NCI-H69 (cell line): ENCODE results near the gene IGSF21.

Experiments used
- DNase-seq: peaks from one replicate; lab custom pipeline; 2025; lab: John Stamatoyannopoulos, UW

IGSF21 gene

DNA sequence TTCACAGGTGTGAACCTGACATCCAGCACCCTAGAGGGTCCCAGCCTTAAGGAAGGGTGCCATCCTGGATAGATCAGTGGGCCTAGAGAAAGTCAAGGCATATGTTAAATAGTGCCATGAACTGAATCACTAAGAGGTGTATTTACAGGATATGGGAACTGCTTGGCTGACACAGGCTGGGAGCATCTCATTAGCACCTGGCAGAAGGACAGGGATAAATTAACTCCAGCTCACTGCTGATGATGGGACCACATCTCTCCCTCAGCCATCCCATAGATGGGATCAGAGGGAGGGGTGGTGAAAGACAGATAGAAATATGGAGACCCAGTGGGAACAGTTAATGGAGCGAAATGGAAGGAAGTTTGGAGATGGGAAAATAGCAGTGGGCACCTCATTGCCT is 122.0 kb downstream of the IGSF21 start:
- DNase-seq: no peak

DNA sequence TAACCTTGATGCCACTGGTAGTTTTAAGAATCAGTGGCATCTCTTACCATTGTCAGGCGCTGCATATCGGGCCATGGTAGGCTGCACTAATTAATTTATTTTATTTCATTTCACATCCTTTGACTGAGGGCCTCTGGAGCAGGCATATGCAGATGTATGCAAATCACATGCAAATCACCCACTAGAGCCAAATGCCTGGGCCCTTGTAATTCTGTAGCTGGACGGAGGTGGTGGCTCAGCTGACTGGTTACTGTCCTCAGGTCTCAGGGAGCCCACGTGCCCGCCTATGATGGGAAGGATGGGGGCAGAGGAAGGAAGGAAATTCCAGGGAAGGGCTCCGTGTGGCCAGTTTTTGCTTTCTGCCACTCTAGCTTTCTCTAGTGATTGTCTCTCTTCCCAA is 122.7 kb downstream of the IGSF21 start:
- DNase-seq: no peak

DNA sequence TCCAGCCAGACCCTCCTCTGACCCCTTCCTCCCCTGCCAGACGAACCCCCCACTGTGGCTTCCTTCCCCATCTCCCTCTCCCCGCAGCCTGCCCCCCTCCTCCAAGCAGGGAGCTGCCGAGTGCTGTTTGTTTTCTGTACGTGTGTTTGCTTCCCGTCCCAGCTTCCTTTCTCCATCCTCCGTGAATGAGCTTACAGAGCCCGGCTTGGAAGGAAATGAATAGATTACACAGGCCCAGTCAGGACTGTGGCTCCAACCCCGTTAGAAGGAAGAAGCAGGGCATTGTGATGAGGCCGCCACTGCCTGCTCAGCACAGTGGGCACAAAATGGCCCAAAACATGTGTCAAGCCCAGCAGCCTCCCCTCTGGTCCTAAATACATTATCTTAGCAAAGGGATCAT is 123.2 kb downstream of the IGSF21 start:
- peak; percentile 8 for DNase-seq

DNA sequence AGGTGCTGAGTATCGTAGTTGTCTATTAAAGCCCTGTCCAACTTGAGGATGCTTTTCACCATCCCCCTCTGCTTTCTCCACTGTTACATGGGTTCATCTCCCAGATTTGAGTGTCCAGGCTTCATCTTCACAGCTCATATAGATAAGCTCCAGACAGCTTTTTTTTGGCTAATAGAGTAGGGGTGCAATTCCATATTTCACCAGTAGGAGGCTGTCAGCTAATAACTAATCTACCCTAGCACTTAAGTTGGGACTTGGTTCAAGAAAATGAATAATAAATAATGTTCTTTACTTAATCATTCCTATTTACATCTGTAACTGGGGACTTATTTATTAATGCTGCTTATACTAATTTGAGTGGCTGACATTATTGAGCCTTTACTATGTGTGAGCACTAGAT is 124.5 kb downstream of the IGSF21 start:
- no peak for DNase-seq

DNA sequence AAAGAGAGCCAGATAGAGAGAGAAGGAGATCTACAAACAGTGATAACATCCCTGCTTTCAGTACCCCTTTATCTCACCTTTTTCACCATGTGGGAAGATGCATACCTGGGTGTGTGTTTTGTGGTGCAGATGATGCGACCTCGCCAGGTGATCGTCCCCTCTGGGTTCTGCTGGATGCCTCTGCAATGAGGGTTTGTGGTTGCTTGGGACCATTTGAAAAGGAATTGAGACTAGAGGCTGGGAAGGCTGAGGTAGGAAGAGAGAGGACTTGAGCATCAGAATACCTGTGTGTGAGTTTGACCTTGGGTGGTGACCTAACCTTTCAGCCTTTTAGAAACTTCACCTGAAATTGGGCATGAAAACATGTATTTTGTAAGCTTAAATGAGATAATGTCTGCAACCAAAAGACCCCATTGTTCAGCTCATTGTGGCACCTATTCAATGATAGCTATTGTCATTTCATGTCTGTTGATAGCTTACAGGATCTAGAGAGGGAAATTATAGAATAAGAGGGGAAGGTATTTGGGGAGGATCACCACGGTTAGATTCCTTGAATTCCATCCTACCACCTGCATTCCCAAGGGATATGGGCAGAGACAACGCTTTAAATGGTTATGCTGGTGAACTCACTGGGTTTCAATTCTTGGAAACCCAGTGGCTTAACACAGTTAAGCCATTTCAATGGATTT is 125.7 kb downstream of the IGSF21 start:
- DNase-seq: no peak

DNA sequence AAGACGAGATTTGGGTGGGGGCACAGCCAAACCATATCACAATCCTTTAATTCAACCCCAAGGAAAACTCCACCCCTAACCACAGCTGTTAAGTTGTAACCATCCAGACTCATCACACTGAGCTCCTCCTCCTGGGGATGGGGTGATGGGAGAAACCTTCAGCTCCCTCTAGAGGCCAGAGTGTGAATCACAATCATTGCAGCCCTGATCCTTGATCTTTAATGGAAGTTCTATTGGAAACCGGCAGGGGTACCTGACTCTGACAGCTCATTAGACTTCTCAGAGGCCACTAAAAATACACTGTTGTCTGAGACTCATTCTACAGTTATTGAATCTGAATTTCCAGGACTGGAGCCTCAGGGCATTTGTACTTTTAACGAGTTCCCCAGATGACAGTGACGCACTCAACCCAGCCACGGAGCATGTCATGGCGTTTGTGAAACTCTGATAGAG is 127.2 kb downstream of the IGSF21 start:
- peak; percentile 74 for DNase-seq

DNA sequence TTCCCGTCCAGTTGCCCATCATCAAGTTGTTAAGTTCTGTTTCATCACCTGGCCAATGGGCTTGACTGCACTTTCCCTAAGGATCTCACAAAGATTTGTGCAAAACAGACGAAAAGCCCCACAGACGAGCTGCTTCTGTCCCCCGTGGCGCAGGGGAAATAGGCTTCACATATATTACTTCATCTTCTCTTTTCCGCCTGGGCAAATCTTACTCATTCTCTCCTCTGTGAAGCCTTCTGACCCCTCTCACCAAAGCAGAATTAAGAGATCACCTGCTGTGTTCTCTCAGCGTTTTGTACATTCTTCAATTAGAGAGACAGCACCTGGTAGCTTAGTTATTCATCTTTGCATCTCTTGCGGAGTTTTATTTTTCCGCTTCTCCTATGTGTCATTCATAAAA is 129.8 kb downstream of the IGSF21 start:
- peak; percentile 54 for DNase-seq

DNA sequence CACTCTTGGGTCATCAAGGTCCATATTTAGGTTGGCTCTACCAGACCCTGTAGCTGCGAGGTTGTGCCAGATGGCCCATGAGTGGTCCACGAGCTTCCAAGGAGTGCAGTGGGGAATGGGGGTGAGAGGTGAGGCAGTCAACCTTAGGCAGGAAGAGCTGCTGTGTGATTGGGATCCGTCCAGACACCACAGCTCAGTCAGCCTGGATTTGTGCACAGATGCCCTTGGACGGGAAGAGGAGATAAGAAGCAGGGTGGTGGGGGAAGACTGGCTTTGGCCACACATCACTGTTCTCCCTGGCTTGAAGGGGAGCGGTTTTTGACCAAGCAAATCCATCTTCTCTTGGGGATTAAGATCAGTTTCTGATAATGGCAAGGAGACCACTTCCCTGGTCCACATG is 130.6 kb downstream of the IGSF21 start:
- DNase-seq: no peak

DNA sequence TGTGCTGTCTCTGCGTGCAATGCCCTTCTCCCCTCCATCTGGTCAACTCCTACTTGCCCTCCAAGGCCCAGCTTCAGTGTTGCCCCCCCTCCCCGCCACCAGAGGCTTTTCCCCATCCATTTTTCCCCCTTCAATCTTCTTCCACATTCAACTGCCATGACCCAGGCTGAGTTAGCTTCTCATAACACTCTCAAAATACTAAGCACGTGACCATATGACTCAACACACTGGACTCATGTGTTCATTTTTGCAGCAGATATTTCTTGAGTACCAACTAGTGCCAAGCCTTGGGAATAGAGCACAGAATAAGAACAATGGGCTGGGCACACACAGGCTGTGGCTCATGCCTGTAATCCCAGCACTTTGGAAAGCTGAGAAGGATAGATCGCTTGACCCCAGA is 132.1 kb downstream of the IGSF21 start:
- no peak for DNase-seq

DNA sequence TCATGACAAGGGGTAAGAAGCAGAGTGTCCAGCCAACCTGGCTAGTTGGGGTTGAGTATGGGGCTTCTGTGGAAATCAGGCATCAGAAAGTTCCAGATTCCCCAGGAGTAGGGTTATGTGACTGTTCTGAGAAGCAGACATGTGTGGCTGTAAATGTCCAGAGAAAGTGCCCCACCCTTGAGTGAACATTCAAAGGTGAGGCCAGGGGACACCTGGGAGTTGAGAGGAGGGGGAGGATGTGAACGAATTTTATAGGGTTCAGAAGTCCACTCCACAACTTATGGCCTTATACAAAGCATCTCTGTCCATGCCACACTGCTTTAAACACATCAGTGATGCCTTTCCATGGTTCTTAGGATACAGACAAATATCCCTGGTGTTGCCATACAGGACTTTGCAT is 133.3 kb downstream of the IGSF21 start:
- no peak for DNase-seq

DNA sequence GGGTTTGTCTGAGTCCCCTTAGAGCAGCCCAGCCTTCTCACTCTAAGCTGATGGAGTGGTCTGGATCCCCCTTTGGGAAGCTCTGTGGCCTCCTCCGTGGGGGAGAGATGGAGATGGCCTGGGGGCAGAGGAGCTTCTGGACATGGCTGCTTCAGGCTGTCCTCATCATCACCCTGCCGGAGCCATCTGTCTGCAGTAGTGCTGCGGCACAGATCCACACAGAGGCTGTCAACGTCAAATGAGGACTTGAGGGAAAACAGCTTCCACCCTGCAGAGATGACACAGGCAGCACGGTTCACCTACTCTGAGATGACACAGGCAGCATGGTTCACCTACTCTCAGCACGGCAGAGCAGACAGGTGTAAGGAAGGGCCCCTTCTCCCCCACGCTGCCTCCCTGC is 134.3 kb downstream of the IGSF21 start:
- DNase-seq: peak; percentile 86

DNA sequence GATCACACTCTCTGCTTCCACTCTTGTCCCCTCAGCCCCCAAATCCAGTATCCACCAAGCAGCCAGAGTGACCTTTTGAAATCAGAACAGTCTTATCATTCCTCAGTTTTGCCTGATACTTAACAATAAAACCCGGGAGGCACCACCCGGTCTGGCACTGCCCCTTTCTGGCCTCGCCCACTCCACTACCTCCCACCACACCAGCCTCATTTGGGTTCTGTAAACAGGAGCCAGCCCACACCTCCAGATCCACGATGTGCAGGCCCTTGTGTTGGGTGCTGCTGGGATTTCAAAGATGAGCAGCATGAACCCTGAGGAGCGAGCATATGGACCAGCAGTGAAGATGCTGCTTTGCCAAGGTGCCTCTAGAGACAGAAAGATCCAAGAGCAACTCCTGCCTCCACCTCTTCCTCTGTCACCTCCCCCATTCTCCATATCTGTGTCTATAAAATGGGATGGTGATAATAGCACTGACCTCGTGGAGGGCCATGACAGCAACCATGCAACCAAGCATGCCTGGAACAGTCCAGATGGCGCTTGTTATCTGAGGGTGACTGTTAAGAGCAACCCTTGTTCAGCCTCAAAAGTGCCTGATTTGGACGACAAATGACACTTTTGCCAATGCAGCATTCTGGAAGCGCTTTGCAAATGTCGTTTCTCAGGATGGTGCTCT is 136.0 kb downstream of the IGSF21 start:
- no peak for DNase-seq

DNA sequence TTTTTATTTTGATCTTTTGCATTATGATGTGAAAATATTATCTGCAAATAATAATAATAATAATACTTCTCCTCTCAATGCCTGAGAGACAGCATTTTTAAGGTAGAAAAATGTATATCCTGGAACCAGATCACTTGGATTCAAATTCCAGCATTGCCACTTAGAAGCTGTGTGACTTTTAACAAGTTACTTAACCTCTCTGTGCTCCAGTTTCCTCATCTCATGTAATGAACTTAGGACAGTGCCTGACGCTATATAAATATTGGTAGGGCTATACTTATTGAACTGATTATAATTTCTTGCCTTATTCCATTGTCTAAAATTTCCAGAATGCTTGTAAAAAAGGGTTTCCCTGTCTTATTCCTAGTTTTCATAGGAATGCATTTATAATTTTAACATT is 137.2 kb downstream of the IGSF21 start:
- DNase-seq: no peak

DNA sequence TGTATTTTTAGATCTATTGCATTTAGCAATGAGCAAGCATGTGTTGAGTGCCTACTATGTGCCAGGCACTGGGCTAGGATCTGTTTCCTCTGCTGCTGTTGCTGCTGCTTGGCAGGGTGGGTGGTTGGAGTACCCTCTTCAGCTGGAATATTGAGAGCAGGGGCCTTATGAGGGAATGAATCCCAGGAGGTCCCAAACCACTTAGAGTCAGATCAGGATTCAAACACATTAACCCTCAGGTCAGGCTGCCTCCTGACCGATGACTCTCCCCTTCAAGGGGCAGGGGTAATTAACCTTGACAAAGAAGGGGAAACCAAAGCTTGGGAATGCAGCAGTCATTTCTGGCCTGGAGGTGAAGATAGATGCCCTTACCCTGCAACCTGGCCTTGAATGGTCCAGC is 138.0 kb downstream of the IGSF21 start:
- DNase-seq: no peak

DNA sequence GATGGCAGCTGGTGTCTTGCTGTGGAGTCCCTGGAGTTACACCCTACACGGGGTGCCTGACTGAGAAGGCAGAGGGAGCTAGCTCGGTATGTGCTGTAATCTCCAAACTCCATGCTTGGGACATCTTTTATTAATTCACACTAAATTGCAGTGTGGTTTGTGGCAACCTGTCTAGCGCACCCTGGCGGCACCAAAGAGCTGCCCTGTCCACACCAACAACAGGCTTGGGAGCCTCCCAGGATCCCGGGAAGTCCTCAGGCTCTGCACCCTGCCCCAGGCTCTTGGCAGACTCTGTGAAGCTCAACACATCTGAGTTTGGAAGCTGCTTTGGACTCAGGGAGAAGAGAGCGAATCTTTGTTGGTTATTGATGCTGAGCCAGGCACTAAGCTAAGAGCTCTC is 138.9 kb downstream of the IGSF21 start:
- DNase-seq: no peak

DNA sequence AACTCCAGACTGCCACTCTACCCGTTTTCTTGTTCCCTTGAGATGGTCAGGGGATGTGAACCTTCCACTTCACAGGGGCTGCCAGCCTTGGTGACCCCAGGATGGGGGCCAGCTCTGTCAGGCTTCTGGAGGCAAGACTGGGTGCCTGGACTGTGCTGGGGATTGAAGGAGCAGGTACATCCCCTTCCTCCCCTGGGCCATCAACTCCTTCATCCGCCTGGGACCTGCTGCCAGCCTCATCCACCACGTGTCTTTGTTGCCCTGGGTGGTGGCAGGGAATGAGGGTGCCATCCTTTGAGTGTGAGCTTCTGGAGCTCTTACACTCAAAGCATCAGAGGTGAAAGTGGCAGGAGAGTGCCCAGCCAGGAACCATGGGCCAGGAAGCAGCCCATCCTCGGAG is 139.6 kb downstream of the IGSF21 start:
- no peak for DNase-seq

DNA sequence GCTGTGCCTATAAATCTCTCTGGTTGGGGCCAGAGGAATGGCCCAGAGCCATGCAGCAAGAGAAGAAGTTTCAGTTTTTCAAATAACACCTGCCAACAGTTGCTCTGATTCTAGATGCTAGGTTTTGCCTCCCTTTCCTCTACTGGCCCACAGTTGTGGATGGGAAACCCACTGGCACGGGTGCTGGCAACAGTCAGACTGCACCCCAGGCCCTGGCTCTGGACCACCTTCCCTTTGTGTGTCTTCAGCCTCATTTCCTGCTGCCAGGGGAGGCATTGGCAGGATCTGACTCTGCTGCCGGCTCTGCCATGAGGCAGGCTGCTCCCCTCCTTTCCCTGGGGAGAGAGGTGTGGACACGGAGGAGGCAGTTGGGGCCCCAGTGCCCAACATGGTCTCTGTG is 142.0 kb downstream of the IGSF21 start:
- DNase-seq: peak; percentile 90

DNA sequence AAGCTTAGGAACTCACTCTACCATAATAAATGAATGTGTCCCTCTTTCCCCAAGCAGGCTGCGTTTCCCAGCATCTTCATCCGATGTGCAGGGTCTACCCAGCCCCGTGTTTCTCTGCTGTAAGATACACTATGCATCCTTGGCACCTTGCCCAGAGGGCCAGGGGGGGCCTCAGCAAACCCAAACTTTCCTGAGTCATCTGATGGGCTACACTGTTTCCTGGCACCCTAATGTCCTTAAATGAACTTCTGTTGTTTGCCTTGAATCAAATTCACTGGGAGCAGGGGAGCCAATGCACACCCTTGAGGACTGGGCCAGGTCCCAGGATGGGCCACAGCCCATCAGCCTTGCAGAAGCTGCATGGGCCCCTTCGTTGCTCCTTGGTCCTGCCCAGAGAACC is 145.5 kb downstream of the IGSF21 start:
- peak; percentile 85 for DNase-seq

DNA sequence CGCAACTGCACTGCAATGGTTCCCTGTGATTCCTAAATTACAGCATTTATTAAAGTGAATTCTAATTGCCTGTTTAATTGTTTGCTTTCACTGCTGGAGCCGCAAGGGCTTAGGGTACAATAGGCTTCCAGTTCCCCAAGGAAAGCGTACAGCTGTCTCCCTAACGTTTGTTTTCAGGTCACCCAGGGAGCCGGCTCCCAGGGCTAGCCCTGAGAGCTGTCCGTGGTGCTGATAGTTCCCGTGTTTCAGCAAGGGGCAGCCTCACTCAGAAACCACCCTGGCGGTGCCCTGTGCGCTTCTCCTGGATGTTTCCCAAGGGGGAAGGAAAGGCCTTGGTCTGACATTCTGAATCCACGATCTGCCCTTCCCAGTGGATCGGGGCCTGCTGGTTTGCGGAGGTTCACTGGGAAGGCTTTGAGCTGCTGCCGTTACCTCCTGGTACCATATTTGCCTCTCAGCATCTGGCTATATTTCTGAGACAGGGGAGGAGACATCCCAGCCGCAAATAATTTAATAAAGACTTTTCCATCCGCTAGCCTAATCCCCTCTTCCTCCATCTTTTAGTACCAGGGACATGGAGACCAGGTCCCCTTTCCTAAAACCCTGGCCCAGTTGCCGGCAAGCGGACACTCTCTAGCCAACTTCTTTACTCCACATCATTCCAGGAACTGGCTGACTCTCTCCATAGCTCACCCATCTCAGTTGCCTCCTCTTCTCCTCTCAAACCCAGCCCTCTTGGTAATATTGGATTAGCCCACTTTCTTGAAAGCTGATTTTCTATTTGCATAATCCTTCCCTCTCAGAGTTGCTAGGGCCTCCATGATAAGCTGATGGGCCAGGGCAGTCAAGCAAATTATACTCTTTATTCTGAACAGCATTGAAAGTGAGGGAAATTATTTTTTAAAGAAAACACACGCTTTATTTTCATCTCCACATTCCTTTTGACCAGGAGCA is 149.0 kb downstream of the IGSF21 start:
- peak; percentile 95 for DNase-seq

DNA sequence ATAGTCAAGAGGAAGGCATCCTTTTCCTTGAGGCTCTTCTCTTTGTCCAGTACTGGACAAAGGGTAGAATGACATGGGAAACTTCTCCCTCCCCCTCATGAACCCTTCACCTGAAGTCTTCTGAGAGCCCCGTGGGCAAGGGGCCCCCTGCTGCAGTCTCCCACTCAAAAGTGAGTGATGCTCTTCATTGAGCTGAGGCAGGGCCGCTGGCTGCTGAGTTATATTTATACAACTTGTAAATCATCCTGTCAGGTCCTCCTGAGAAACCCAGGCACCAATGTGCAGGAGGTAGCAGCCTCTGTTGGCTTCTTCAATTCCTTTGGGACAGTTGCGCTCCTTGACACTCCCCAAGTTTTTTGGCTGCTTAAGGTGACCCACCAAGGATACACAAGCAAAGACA is 150.2 kb downstream of the IGSF21 start:
- DNase-seq: peak; percentile 71

DNA sequence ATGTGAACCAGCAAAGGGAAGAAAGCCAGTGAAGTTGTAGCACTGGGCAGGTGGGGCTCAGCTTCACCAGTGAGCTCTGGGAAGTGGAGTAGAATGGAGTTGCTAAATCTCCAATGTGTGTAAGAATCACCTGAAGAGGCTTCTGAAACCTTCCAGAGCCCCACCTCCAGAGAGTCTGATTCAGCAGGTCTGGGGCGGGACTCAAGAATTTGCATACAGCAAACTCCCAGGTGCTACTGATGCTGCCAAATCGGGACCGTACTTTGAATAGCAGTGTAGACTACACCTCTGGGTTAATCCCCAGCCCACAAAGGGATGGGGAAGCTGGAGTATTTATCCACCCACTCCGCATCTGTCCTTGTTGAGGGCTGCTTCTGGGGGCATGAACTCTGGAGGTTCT is 154.3 kb downstream of the IGSF21 start:
- no peak for DNase-seq

DNA sequence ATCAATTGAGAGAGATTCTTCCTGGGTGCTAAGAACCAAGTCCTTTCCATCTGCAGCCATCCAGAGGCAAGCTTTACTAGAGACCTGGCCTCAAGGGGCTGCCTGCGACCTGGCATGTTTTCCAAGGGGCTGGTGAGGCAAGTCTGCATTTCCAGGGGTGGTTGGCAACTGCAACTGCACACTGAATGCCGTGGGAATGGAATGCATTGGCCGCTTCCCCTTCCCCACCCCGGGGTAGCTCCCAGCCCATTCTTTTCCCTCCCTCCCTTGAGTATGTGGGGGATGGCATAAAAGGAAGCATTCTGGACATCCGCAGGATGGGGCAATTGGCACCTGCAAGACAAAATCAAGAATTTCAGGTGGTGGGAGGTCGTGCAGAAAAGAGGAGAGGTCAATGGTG is 155.1 kb downstream of the IGSF21 start:
- no peak for DNase-seq
